Spleen (tissue), 11 donors: ENCODE measurements around the gene PGAM2. TPM values are rescaled to one million over a fixed set of nuclear protein-coding genes. Genes with fewer than 3 reads are reported as not detected.
A peak's percentile ranks its signal among the peaks of the same experiment; 100 is the strongest.

ENCODE experiments used
- DNase-seq: peaks from one replicate; pipeline ENCODE4 v3.0.0-alpha.2; 2020
- H3K27ac ChIP-seq, 8 donors: fragments of 200-600 bp; sonication (generic) in 7 of 8; 1 replicate in 4 of 8; 2 replicates in 4 of 8; pipeline versions ENCODE4 v1.5.0 to v1.8.0; 2016 to 2021; ENCODE audit warnings: inconsistent platforms in 4 of 8, mild to moderate bottlenecking in 4 of 8, moderate library complexity in 1 of 8
- H3K27me3 ChIP-seq, 7 donors: fragments of 200-600 bp; sonication (generic) in 6 of 7; replicated peaks in 1 of 7; 1 replicate in 4 of 7; 2 replicates in 3 of 7; pipeline versions ENCODE4 v1.5.0 to v1.8.0; 2016 to 2021; ENCODE audit warnings: inconsistent platforms in 3 of 7, mild to moderate bottlenecking in 1 of 7
- H3K36me3 ChIP-seq, 6 donors: fragments of 200-600 bp; sonication (generic) in 5 of 6; 1 replicate in 4 of 6; 2 replicates in 2 of 6; pipeline versions ENCODE4 v1.5.0 to v1.8.0; 2016 to 2021; ENCODE audit warnings: inconsistent platforms in 2 of 6
- H3K4me1 ChIP-seq, 6 donors: fragments of 200-600 bp; sonication (generic) in 5 of 6; 1 replicate in 3 of 6; 2 replicates in 3 of 6; pipeline versions ENCODE4 v1.5.0 to v1.8.0; 2016 to 2021; ENCODE audit warnings: inconsistent platforms in 3 of 6
- H3K4me3 ChIP-seq, 8 donors: fragments of 200-600 bp; sonication (generic) in 7 of 8; 1 replicate in 4 of 8; 2 replicates in 4 of 8; pipeline versions ENCODE4 v1.5.0 to v1.8.0; 2016 to 2021; ENCODE audit warnings: inconsistent platforms in 4 of 8, mild to moderate bottlenecking in 4 of 8, moderate library complexity in 2 of 8
- H3K9me3 ChIP-seq, 8 donors: fragments of 200-600 bp; sonication (generic) in 7 of 8; 1 replicate in 4 of 8; 2 replicates in 4 of 8; pipeline versions ENCODE4 v1.5.0 to v1.8.0; 2016 to 2021; ENCODE audit warnings: inconsistent platforms in 4 of 8
- CTCF ChIP-seq, 11 experiments: fragments of 200-600 bp in 7 of 11; fragments of 450-650 bp in 4 of 11; sonication (generic) in 4 of 11; IDR thresholded peaks in 8 of 11; conservative IDR thresholded peaks in 3 of 11; 1 replicate in 7 of 11; 2 replicates in 4 of 11; pipeline versions ENCODE4 v1.4.0 to v1.8.0; 2016 to 2021; ENCODE audit warnings: antibody characterized with exemption in 11 of 11, inconsistent platforms in 4 of 11, mild to moderate bottlenecking in 1 of 11
- POLR2A ChIP-seq, 3 donors: fragments of 450-650 bp; IDR thresholded peaks; one replicate each; pipeline ENCODE4 v1.5.1; 2017; ENCODE audit warnings: antibody characterized with exemption in 3 of 3, mild to moderate bottlenecking in 1 of 3
- POLR2AphosphoS5 ChIP-seq, 3 donors: sonication (generic); formaldehyde crosslinking; IDR thresholded peaks; one replicate each; pipeline ENCODE4 v1.5.1; 2017; ENCODE audit warnings: antibody characterized with exemption in 3 of 3
- WGBS, 5 donors: extraction: QIAGEN DNeasy Blood & Tissue Kit in 3 of 5; methylation state at CpG; one replicate each; pipeline versions ENCODE4 v1.1.5 to v1.1.7; 2013 to 2018; 5-methylcytosine and 5-hydroxymethylcytosine counted together
- intact Hi-C: fragments of 100-400 bp; cut with DNase I; formaldehyde crosslinking; loops from one replicate; pipeline ENCODE4 v1.15.0; 2023; ENCODE audit warnings: low total_unique reads
- polyA plus RNA-seq, 3 donors: library from polyadenylated mRNA; stranded (reverse); fragments of 200-250 nt; gene quantifications; one replicate each; pipeline ENCODE4 v1.2.1, GENCODE V29; 2013
- total RNA-seq, 7 donors: library from RNA; depleted of rRNA in 3 of 7; stranded (reverse); fragments of >200 nt in 3 of 7; fragmentation: NEBNext Ultra II Directional in 4 of 7; extraction: Animal tissue kit (Norgen Biotek cat#: 25700) in 4 of 7; gene quantifications; one replicate each; pipeline versions ENCODE4 v1.1.0 to v1.2.1, GENCODE V29; 2016 to 2021
- donor health status: healthy with polysubstance abuse.
- donor health status: DM: no; HTN: no; CAD: no; lungs with moderate emphysema.
- donor health status: DM: no; HTN: no; CAD: no.
- donor health status: Bipolar disorder and iron deficiency.
- donor health status: healthy.
- donor health status: DM: no; HTN: no; CAD: no.
- donor health status: DM: yes; HTN: yes; CAD: no.

The PGAM2 gene
- total and polyA plus RNA-seq, 10 donors, result 0.75 to 4.0 (median 1.6) TPM; not detected in 1

- H3K27me3 ChIP-seq, result peaks cover 0 to 29% (median 4%) of the 10 kb centered on the region in 7 donors
- intact Hi-C loops, result no loop called here
- TF ChIP-seq CTCF (IDR thresholded peaks at IDR 0.05 in 8 of 11, conservative IDR thresholded peaks at IDR 0.05 in 3 of 11) (no peak), POLR2AphosphoS5 (IDR thresholded peaks at IDR 0.05) (no peak)
- H3K27ac ChIP-seq, result peak overlapping the region in 4 of 8 donors; percentile 49 to 85 (median 82)
- peak; percentile 20 for DNase-seq
- H3K9me3 ChIP-seq, result no peaks in the 10 kb centered on the region
- peaks cover 4 to 73% (median 39%) of the 10 kb centered on the region in 6 donors for H3K4me1 ChIP-seq
- WGBS, 5 donors, result 64 to 79% (median 68%) methylated on average over 8 of the region's 8 CpGs
- H3K4me3 ChIP-seq, result no peak overlapping the region
- peaks cover 0 to 15% (median 4%) of the 10 kb centered on the region in 6 donors for H3K36me3 ChIP-seq
These were observed 37.6 kb upstream of the PGAM2 start for GRCh38 chr7:44102846-44103565.

GRCh38 chr7:44101966-44102845 is 36.8 kb upstream of the PGAM2 start:
- TF ChIP-seq POLR2A (IDR thresholded peaks at IDR 0.05) (no peak), CTCF (IDR thresholded peaks at IDR 0.05 in 8 of 11, conservative IDR thresholded peaks at IDR 0.05 in 3 of 11) (no peak), POLR2AphosphoS5 (IDR thresholded peaks at IDR 0.05) (no peak)
- peak overlapping the region in 5 of 8 donors; percentile 57 to 85 (median 71) for H3K27ac ChIP-seq
- no peak overlapping the region for H3K4me3 ChIP-seq
- 90 to 93% (median 91%) methylated on average over 13 to 14 of the region's 14 CpGs for WGBS, 5 donors
- H3K4me1 ChIP-seq, result peaks cover 4 to 79% (median 47%) of the 10 kb centered on the region in 6 donors
- DNase-seq, result peak; percentile 67
- peaks cover 0 to 7% (median 0%) of the 10 kb centered on the region in 6 donors for H3K36me3 ChIP-seq
- intact Hi-C loops, result no loop called here
- H3K9me3 ChIP-seq, result no peaks in the 10 kb centered on the region
- H3K27me3 ChIP-seq, result peaks cover 0 to 29% (median 4%) of the 10 kb centered on the region in 7 donors

- no peak overlapping the region for H3K4me3 ChIP-seq
- no peaks in the 10 kb centered on the region for H3K36me3 ChIP-seq
- WGBS, 5 donors, result 85 to 100% (median 85%) methylated on average over 3 of the region's 3 CpGs
- no peaks in the 10 kb centered on the region for H3K9me3 ChIP-seq
- intact Hi-C loops, result no loop called here
- no peak for DNase-seq
- peaks cover 0 to 29% (median 4%) of the 10 kb centered on the region in 7 donors for H3K27me3 ChIP-seq
- H3K27ac ChIP-seq, result peak overlapping the region; percentile 6 to 85 (median 66)
- no peak for TF ChIP-seq POLR2A (IDR thresholded peaks at IDR 0.05)
- TF ChIP-seq CTCF (IDR thresholded peaks at IDR 0.05 in 8 of 11, conservative IDR thresholded peaks at IDR 0.05 in 3 of 11), result no peak
- no peak for TF ChIP-seq POLR2AphosphoS5 (IDR thresholded peaks at IDR 0.05)
- H3K4me1 ChIP-seq, result peaks cover 4 to 80% (median 54%) of the 10 kb centered on the region in 6 donors
These were observed 36.1 kb upstream of the PGAM2 start for GRCh38 chr7:44101303-44101965.
